ENCODE results near the gene ECHS1.

DNA sequence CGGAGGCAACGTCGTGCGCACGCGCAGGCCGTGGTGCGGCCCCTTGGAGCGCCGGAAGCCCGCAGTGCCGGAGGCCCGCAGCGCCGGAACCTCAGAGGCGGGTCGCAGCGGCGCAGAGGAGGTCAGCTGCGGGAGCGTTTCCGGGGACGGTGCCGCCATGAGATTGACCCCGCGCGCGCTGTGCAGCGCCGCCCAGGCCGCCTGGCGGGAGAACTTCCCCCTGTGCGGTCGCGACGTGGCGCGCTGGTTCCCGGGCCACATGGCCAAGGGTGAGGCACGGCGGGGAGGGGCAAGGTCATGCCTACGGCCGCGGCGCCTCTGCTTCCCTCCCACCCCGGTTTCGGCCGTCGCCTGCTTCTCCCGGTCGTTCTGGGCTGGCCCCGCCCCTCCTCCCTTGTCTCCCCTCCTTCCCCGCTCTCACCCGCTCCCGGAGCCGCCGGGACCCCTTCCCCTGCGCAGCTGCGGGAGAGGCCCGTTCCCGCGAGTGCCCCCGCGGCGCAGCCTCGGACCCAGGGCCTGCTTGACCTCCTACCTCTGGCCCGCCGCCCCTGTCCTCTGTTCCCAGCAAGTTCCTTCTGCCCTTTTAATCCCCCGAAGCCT, 21.0 kb upstream of the ECHS1 start, which contains the start of gene MTG1:
- TF ChIP-seq EP300 (IDR thresholded peaks at IDR 0.05) (no peak), POLR2A (IDR thresholded peaks at IDR 0.05) (peak in 1 of 4 donors; percentile 22), POLR2AphosphoS5 (IDR thresholded peaks at IDR 0.05) (peak; percentile 78 to 94 (median 84))
- TF ChIP-seq, protein P1, sequence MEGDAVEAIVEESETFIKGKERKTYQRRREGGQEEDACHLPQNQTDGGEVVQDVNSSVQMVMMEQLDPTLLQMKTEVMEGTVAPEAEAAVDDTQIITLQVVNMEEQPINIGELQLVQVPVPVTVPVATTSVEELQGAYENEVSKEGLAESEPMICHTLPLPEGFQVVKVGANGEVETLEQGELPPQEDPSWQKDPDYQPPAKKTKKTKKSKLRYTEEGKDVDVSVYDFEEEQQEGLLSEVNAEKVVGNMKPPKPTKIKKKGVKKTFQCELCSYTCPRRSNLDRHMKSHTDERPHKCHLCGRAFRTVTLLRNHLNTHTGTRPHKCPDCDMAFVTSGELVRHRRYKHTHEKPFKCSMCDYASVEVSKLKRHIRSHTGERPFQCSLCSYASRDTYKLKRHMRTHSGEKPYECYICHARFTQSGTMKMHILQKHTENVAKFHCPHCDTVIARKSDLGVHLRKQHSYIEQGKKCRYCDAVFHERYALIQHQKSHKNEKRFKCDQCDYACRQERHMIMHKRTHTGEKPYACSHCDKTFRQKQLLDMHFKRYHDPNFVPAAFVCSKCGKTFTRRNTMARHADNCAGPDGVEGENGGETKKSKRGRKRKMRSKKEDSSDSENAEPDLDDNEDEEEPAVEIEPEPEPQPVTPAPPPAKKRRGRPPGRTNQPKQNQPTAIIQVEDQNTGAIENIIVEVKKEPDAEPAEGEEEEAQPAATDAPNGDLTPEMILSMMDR (IDR thresholded peaks at IDR 0.05) = peak in 2 of 7 experiments; percentile 29 to 35

All from stomach (tissue), 4 donors.